A549 (cell line): ENCODE results near the gene WNT9A.

Source experiments
- CHD2 ChIP-seq: fragments of 150-350 bp; IDR thresholded peaks from 2 replicates; pipeline ENCODE4 v1.6.1; 2014; ENCODE audit warnings: low read length; ENCODE audit not compliant: partially characterized antibody
- CTCF ChIP-seq: fragments of >200 bp; sonication (Bioruptor Twin); formaldehyde crosslinking; IDR thresholded peaks from 3 replicates; pipeline ENCODE4 v1.5.1; 2016
- ELK1 ChIP-seq: fragments of 150-350 bp; IDR thresholded peaks from 2 replicates; pipeline ENCODE4 v1.6.1; 2014; ENCODE audit warnings: low read depth, mild to moderate bottlenecking, low read length
- GATA3 ChIP-seq: IDR thresholded peaks from 2 replicates; pipeline ENCODE4 v1.6.1; 2012; ENCODE audit warnings: borderline replicate concordance
- JUN ChIP-seq, 2 experiments: fragments of >200 bp; sonication (Bioruptor Twin); formaldehyde crosslinking; IDR thresholded peaks; 2 replicates in 1 of 2; 3 replicates in 1 of 2; pipeline ENCODE4 v1.6.1; 2016 to 2017
- MAX ChIP-seq: IDR thresholded peaks from 2 replicates; pipeline ENCODE4 v1.6.1; 2012
- MYC ChIP-seq: IDR thresholded peaks from 2 replicates; pipeline ENCODE4 v1.6.1; 2012; ENCODE audit warnings: mild to moderate bottlenecking, inconsistent platforms, low read length, improper control_type of control experiment, borderline replicate concordance
- POLR2A ChIP-seq: IDR thresholded peaks from 2 replicates; pipeline ENCODE4 v1.6.1; 2012; ENCODE audit warnings: mild to moderate bottlenecking, low read length
- POLR2AphosphoS2 ChIP-seq: conservative IDR thresholded peaks from 2 replicates; pipeline ENCODE4 v1.6.1; 2012; ENCODE audit warnings: low read length, improper control_type of control experiment, inconsistent platforms
- RAD21 ChIP-seq, 2 experiments: fragments of >200 bp in 1 of 2; sonication (Bioruptor Twin) in 1 of 2; formaldehyde crosslinking in 1 of 2; IDR thresholded peaks in 1 of 2; conservative IDR thresholded peaks in 1 of 2; 2 replicates in 1 of 2; 3 replicates in 1 of 2; pipeline ENCODE4 v1.6.1; 2012 to 2018; ENCODE audit warnings: inconsistent platforms in 1 of 2
- RFX5 ChIP-seq: fragments of 450-650 bp; IDR thresholded peaks from 2 replicates; pipeline ENCODE4 v1.7.1; 2014; ENCODE audit warnings: antibody characterized with exemption, mild to moderate bottlenecking, moderate library complexity
- RNF2 ChIP-seq: fragments of 200-600 bp; sonication (generic); IDR thresholded peaks from 2 replicates; pipeline ENCODE4 v1.6.1; 2016; ENCODE audit warnings: low read depth, mild to moderate bottlenecking, antibody characterized with exemption, moderate library complexity, borderline replicate concordance
- USF2 ChIP-seq: fragments of 450-650 bp; IDR thresholded peaks from 2 replicates; pipeline ENCODE4 v1.6.1; 2014; ENCODE audit warnings: antibody characterized with exemption
- ZC3H11A ChIP-seq: fragments of 450-650 bp; IDR thresholded peaks from 2 replicates; pipeline ENCODE4 v1.6.1; 2014; ENCODE audit warnings: antibody characterized with exemption, mild to moderate bottlenecking

GRCh38 chr1:227903614-227904501 lies 43.9 kb downstream of the WNT9A start:
- TF ChIP-seq MYC (no peak), ELK1 (no peak), USF2 (no peak), CHD2 (no peak), CTCF (no peak), ZC3H11A (no peak), RFX5 (no peak), RAD21 (conservative IDR thresholded peaks at IDR 0.05 in 1 of 2, IDR thresholded peaks at IDR 0.05 in 1 of 2) (no peak), POLR2A (no peak), POLR2AphosphoS2 (no peak), MAX (no peak), GATA3 (no peak), RNF2 (no peak), JUN (IDR thresholded peaks at IDR 0.05) (no peak)
